ENCODE measurements around the gene DUSP1. TPM values are rescaled to one million over a fixed set of nuclear protein-coding genes. Genes with fewer than 3 reads are reported as not detected.

The DUSP1 gene
- total RNA-seq, 1 experiment from 2014 or later, result 38.1 TPM

GRCh38 chr5:172769342-172769615 lies 1.7 kb downstream of the DUSP1 start:
- no peak for TF ChIP-seq CTCF (IDR thresholded peaks at IDR 0.05; ENCODE audit: unreplicated experiment)

GRCh38 chr5:172768573-172769341 lies 2.2 kb downstream of the DUSP1 start:
- Mint-ChIP-seq H3K9me3 (ENCODE audit: low read depth, unreplicated experiment) (no peaks in the 10 kb centered on the region), H3K27ac (ENCODE audit: unreplicated experiment) (peak overlapping the region; percentile 95), H3K27me3 (ENCODE audit: unreplicated experiment) (no peaks in the 10 kb centered on the region), H3K4me3 (ENCODE audit: low read depth, unreplicated experiment) (peak overlapping the region; percentile 88), H3K36me3 (ENCODE audit: insufficient read depth, unreplicated experiment) (peaks cover 100% of the 10 kb centered on the region), H3K4me1 (ENCODE audit: low read depth, unreplicated experiment) (peaks cover 66% of the 10 kb centered on the region)
- no peak for TF ChIP-seq CTCF (IDR thresholded peaks at IDR 0.05; ENCODE audit: unreplicated experiment)
- no TSS peak for BruUV-seq (replicated peaks)
- intact Hi-C loops (cut with micrococcal nuclease; ENCODE audit: unreplicated experiment), result no loop called here
- DNase-seq, result no peak
- CTCF ChIA-PET, result interaction anchor here (1.1 to 1.4 kb wide), 2 partner anchors 131 to 164 kb away, joined by 3 read pairs; no protein-coding TSS in a partner anchor

More at GRCh38 chr5:172769342-172769615, 1.7 kb downstream of the DUSP1 start:
- intact Hi-C loops (cut with micrococcal nuclease; ENCODE audit: unreplicated experiment), result no loop called here
- Mint-ChIP-seq H3K9me3 (ENCODE audit: low read depth, unreplicated experiment) (no peaks in the 10 kb centered on the region), H3K4me1 (ENCODE audit: low read depth, unreplicated experiment) (peaks cover 66% of the 10 kb centered on the region), H3K27ac (ENCODE audit: unreplicated experiment) (peak overlapping the region; percentile 95), H3K36me3 (ENCODE audit: insufficient read depth, unreplicated experiment) (peaks cover 95% of the 10 kb centered on the region), H3K4me3 (ENCODE audit: low read depth, unreplicated experiment) (peak overlapping the region; percentile 88), H3K27me3 (ENCODE audit: unreplicated experiment) (no peaks in the 10 kb centered on the region)
- CTCF ChIA-PET, result interaction anchor here (1.1 to 3.6 kb wide), 4 partner anchors 11 to 164 kb away, joined by 3 to 13 read pairs (median 4); no protein-coding TSS in a partner anchor
- no peak for DNase-seq
- no TSS peak for BruUV-seq (replicated peaks)

GRCh38 chr5:172768098-172768572 lies 2.9 kb downstream of the DUSP1 start:
- BruUV-seq (replicated peaks), result no TSS peak
- Mint-ChIP-seq H3K27ac (ENCODE audit: unreplicated experiment) (peak overlapping the region; percentile 95), H3K27me3 (ENCODE audit: unreplicated experiment) (no peaks in the 10 kb centered on the region), H3K4me3 (ENCODE audit: low read depth, unreplicated experiment) (peak overlapping the region; percentile 88), H3K4me1 (ENCODE audit: low read depth, unreplicated experiment) (peaks cover 66% of the 10 kb centered on the region), H3K9me3 (ENCODE audit: low read depth, unreplicated experiment) (no peaks in the 10 kb centered on the region), H3K36me3 (ENCODE audit: insufficient read depth, unreplicated experiment) (peaks cover 94% of the 10 kb centered on the region)
- TF ChIP-seq CTCF (IDR thresholded peaks at IDR 0.05; ENCODE audit: unreplicated experiment), result no peak
- intact Hi-C loops (cut with micrococcal nuclease; ENCODE audit: unreplicated experiment), result no loop called here
- no peak for DNase-seq
- CTCF ChIA-PET, result interaction anchor here (0.7 to 1.4 kb wide), 3 partner anchors 131 to 974 kb away, joined by 3 to 4 read pairs (median 3); no protein-coding TSS in a partner anchor

- intact Hi-C loops (cut with micrococcal nuclease; ENCODE audit: unreplicated experiment), result no loop called here
- TF ChIP-seq CTCF (IDR thresholded peaks at IDR 0.05; ENCODE audit: unreplicated experiment), result no peak
- no peak for DNase-seq
- H3K4me1 Mint-ChIP-seq (ENCODE audit: low read depth, unreplicated experiment), result peaks cover 52% of the 10 kb centered on the region
- H3K36me3 Mint-ChIP-seq (ENCODE audit: insufficient read depth, unreplicated experiment), result peaks cover 78% of the 10 kb centered on the region
- H3K4me3 Mint-ChIP-seq (ENCODE audit: low read depth, unreplicated experiment), result peak overlapping the region; percentile 74
- no TSS peak for BruUV-seq (replicated peaks)
- H3K9me3 Mint-ChIP-seq (ENCODE audit: low read depth, unreplicated experiment), result no peaks in the 10 kb centered on the region
- H3K27me3 Mint-ChIP-seq (ENCODE audit: unreplicated experiment), result no peaks in the 10 kb centered on the region
- CTCF ChIA-PET, result interaction anchor here (1.0 kb wide), 1 partner anchor 50 kb away, joined by 5 read pairs; no protein-coding TSS in a partner anchor
- H3K27ac Mint-ChIP-seq (ENCODE audit: unreplicated experiment), result peak overlapping the region; percentile 75
These were observed 4.5 kb downstream of the DUSP1 start for GRCh38 chr5:172766287-172767108.

Data from Calu3 (cell line).